Activated T-cell treated with anti-CD3 and anti-CD28 coated beads for 4 hours (primary cell): Measurements from ENCODE around the gene ABAT.
"Not testable (repeated sequence)": the region's sequence is repeated elsewhere in the genome, so short reads cannot be mapped to it uniquely, and the experiment has no call there.

Experiments
- DNase-seq: peaks from one replicate; pipeline ENCODE4 v3.0.0-alpha.2; 2020

Gene ABAT

DNA sequence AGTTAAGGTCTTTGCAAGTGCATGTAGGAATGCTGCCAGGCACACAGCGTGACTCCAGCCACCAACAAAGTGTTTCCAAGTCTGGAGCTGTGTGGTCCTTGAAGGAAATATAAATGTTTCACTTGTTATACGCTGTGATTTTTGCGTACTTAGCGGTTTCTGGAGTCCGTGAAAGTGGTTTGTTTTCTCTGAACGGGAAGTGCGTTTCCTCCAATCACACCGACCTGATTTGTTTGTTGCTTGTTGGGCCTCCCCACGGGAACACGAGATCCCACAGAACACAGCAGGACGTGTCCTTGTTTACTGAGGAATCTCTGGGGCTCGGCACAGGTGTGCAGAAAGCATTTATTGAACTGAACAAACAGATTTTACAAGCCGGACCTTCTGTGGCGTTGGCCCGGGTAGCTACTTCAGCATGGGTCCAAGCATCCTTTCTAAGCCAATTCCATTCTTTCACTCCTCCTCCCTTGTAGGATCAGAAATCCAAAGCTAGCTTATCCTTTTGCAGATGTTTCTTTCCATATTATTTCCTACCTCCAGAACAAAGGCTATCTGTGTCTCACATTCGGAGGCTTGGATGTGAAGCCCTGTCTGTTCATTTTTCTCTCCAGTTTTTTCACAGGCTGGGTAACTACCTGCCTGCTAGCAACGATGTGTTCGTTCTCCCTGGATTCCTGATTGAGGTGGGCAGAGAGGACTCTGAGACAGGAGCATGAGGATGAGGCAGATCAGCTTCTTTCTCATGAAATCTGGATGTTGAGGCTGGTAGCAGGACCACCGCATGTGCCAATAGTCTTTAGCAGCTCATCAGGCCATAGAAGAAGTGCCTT is 44.6 kb downstream of the ABAT start:
- DNase-seq, result no peak

DNA sequence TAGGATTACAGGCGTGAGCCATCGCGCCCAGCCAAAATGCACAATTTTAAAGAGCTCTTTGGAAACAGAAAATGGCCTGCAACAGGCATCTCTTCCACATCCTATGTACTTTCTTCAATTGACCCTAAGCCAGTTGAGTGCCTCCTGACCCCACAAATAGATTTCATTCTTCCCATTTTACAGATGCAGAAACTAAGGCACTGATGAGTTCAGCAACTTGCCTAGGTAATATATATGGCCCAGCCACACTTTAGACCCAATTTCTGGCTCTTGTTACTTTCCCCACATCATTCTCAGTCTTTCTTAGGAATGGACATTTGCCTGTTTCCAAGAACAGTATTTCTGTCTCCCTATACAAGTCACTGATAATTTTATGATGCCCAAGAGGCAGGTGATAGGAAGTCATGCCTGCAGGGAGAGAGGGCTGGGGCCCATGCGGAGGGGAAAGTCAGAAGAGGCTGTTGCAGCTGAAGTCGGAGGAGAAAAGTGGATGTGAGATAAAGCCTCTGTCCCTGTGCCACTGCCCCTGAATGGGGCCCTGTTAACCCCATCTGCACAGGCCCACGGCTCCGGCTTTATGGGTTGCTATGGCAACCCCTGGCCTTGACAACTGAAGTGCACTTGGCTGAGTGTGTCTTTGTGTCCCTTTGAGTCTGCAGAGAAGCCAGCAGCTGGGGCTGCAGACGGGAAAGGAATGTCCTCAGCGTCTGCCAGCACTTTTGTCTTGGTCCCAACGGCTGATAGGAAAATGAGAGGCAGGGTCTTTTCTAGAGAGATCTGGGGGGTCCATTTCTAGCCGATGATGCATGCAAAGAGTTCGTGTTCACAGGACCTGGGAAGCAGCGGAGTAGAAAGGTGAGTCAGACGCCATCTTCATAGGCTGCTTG is 45.9 kb downstream of the ABAT start:
- no peak for DNase-seq

DNA sequence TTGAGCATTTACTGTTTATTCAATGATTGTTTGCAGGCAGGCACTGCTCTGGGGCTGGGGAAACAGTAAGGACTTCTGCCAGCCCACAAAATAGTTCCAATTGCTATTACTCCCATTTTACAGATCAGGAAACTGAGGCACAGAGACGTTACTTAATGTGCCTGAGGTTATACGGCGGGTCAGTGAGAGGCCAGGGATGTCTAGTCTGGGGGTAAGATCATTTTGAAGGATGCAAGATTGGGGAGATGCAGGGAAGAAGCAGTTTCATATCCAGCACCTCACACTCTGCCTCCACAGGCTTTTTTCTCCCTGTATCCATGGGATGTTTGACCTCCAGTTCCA is 46.5 kb downstream of the ABAT start:
- DNase-seq, result no peak

DNA sequence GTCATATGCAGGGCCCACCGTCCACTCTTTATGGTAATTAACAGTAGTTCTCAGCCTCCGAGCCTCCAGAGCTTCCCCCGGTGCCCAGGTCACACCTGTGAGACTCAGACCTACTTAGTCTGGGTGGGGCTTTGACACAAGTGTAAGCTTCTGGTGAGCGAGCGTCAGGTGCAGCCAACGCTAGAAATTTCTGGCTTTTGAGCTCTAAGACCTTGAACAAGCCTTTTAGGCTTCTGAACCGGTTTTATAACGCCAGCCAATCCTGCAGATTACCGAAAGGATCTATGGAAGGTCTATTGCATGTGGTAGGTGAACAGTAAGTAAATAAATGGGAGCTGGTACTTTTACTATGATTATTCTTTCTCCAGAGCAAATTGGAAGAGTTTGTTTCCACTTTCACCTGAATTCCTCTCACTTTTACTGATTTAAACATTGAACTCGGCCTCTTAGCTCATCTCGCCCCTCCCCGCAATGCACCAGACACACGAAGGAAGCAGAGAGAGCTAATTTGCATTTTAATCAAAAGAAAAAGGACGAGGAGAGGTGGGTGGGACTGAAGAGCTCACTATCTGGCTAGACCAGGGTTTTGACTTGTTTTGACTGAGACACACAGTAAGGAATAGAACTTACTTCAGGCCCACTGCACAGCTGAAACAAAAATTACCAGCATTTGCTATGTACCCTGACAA is 47.1 kb downstream of the ABAT start:
- DNase-seq, result no peak

DNA sequence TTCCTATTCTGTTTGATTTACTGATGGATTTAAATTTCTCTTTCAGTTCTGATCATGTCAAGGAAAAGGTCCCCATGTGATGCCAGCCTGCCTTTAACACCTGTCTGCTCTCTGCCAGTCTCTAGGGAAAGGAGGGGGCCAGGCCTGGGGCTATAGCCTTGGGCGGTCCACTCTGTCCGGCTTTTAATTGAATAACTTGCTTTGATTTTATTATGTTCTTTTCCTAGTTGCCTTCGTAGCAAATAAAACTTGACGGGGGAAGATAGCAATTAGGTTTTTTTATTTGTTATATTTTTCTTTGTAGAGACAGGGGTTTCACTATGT is 47.6 kb downstream of the ABAT start:
- DNase-seq, result no peak

DNA sequence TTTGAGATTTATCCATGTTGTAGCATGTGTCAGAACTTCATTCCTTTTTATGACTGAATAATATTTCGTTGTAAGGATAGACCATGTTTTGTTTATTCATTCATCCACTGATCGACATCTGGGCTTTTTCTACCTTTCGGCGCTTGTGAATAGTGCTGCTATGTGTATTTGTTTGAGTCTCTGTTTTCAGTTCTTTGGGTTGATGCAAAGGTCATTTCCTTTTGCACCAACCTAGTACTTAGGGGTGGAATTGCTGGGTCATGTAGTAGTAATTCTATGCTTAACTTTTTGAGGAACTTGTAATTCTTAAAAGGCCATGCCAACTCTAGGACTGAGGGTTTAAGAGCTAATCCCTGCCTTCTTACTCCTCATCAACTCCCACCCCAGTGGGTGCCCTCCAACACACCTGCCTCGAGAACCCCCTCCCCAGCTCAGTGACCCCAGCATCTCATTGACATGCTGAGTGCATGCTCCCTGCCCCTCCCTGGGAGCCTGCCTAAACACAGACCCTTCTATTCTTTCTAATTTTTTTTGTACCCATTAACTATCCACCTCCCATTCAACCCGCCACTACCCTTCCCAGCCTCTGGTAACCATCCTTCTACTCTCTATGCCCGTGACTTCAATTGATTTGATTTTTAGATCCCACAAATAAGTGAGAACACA is 51.2 kb downstream of the ABAT start:
- no peak for DNase-seq

DNA sequence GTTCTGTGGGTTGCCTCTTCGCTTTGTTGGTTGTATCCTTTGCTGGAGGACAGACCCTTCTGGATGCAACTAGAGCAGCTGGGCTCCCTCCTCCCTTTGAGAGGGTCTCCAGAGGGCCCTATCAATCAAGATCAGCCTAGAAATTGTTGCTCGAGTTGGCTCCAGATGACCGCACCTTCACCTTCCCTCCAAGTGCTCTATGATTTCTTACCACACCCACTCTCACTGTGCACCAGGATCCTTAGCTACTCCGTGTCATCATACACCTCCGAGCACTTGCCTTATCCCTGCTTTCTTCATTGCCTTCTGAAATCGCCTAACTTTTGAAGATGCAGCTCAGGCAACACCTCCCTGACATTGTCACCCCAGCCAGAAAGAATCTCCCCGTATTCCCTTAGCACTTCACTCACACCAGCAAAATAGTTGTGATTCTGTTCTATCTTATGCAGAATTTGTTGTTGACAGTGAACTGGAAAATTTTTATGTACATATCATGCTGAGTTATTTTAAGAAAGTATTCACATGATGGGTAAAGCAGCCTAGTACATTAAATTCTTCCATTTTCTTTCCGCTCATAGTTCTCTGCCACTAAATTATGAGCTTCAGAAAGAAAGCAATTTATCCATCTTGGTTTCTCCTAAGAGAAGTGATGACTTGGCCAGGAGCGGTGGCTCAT is 52.9 kb downstream of the ABAT start:
- no peak for DNase-seq

DNA sequence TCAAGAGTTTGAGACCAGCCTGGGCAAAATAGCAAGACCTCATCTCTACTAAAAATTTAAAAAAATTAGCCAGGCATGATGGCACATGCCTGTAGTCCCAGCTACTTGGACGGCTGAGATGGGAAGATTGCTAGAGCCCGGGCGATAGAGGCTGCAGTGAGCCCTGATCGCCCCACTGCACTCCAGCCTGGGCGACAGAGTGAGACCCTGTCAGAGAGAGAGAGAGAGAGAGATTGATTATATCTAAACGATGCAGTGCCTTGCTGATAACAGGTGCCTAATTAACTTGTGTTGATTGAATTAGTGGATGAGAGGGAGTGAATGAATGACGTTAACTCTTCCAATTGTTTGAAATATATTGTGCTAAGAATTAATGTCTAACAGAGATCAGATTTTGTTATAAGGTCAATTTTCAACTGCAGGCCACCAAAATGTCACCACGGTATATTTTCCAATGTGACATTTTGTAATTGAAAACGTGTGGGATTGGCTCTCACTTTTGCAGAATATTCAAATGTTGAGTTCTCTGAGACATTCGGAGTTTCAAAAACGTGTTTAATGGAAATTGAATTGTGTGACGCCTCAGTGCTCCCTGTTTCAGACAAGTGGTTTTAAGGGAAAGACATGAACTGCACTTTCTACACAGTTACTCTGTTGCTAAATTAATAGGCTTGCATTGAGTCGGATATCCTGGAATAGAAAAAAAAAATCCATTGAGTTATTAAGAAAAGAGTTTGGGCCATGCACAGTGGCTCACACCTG is 53.6 kb downstream of the ABAT start:
- no peak for DNase-seq

DNA sequence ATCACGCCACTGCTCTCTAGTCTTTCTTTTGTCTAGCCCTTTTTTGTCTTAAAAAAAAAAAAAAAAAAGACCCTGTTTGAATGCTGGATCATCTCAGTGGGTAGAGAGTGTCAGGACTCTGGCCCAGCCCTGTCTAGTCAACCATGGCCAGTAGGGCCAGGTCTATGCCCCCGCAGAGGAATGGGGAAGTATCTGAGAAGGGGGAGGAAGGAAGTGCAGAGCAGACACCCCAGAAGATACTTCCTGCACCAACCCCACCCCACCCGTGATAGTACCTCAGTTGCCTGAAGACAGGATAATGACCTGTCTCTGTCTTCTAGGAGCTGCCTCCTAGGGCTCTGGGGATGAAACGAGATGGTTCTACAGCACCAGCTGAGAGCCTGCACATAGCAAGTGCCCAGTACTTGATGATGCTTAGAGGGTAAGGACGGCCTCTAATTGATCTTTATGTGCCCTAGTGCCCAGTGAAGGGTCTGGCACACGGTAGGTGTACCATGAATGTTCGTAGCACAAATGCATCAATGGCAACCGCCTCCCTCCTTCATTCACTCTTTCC is 55.4 kb downstream of the ABAT start:
- DNase-seq, result no peak

DNA sequence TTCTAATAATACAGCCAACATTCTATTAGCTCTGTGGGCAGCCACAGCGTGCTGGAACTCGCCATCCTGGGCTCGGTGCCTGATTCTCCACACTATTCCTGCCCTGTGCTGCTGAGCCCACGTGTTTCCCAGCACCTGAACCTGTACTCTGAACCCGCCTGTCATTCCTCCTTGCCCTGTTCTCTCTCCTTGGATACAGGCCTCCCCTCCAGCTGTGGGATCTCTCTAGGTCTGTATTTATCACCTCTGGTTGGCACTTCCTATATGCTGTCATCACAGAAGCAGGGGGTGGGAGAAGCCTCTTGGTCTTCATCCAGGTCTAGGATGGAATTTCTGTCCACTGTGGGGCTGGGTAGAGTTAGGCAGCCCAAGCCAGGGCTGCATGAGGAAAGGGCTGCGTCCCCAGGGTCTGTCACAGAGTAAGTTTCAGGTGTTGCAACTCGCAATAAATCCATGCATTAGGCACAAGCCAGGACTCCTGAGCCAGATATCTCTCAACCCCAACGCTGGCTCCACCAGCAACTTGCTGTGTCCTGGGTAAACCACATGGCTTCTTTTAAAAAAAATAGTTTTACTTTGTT is 56.0 kb downstream of the ABAT start:
- no peak for DNase-seq

DNA sequence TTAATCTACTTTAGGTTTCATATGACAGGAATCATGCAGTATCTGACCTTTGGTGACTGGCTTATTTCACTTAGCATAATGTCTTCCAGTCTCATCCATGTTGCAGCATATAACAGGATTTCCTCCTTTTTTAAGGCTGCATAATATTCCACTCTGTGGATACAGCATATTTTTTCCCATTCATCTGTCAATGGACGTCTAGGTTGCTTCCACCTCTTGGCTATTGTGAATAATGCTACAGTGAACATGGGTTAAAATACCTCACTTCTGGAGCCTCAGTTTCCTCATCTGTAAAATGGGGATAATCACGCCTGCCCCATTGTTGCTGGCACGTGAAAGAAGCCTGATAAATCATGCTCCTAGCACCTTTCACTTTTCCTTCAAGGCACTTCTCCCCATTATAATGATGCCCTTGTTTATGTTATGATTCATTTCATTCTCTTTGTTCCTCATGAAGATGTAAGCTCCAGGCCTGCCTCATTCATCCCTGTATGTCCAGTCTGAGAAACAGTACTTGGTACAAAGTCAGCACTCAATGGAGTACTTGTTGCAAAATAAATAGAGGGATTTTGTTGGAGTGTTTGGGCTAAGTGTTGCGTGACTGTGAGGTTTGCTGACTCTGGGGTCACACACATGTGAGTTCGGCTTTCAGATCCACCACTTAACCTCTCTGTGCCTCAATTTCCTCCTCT is 59.6 kb downstream of the ABAT start:
- DNase-seq, result no peak

DNA sequence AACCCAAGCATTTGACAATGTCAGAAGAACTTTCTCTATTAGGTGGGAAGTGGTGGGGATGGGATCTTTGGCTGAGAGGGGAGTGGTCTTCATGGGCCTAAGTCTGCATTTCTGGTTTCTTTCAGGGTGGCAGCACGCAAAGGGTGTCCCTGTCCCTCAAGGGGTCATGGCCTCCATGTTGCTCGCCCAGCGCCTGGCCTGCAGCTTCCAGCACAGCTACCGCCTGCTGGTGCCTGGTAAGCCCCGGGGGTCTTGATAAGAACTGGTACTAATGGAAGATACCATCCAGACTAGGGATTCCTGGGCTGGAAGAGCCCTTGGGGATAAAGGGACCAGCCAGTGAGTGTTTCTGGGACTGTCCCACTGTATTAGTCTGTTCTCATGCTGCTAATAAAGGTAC is 61.2 kb downstream of the ABAT start:
- DNase-seq, result no peak

DNA sequence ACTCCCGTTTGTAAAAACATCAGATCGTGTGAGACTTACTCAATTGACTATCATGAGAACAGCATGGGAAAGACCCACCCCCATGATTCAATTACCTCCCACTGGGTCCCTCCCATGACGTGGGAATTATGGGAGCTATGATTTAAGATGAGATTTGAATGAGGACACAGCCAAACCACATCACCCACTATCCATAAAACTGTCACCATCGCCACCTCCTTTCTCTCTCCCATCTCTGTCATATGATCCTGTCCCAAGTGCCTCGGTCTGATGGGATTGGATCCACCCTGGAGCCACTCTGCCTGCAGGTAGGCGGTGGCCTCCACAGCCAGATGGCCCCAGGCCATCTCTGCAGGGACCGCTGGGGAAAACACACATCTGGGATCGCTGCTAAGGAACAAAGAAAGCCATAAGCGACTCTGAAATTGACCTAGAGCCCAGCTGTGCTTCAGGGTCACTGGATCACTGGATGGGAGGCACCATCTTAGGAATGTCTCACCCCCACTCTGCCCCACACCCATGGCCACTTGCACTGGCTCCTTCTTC is 61.8 kb downstream of the ABAT start:
- DNase-seq, result no peak

DNA sequence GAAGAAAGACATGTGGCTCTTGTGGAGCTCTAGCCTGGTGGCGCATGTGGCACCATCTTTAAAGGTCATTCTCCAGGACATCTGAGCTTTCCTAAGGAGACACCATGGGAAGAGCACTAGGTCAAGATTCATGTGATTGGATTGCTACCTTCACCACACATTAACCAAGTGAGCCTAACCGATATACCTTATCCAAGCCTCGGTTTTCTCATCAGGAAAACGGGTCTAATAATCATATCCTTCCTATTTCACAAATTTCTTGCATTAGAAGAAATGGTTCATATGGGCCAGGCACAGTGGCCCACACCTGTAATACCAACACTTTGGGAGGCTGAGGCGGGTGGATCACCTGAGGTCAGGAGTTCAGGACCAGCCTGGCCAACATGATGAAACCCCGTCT is 64.7 kb downstream of the ABAT start:
- DNase-seq, result no peak

DNA sequence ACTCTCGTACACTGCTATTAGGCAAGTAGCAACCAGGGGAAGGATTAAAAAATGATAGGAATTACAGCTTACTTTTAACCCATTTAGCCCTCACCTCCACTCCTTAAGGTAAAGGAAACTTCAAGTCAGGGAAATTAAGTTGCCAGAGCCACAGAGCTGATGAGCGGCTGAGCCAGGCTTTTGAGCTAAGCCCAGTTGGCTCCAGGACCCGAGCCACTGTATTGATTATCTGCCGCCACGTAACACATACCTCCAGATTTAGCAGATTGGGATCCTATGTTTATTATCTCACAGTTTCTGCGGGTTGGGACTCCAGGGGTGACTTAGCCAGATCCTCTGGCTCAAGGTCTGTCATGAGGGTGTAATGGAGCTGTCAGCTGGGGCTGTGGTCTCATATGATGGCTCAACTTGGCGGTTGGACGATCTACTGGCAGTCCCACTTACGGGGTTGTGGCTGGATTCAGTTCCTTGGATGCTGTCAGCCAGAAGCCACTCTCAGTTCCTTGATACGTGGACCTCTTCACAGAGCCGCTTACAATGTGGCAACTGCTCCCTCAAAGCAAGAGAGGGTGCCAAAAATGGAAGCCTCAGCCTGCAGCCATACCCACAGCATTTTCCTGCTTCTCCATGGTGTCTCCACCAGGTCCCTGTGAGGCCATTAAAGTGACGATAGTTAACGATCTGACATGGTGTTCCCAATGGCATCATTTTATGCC is 65.7 kb downstream of the ABAT start:
- DNase-seq, result no peak

DNA sequence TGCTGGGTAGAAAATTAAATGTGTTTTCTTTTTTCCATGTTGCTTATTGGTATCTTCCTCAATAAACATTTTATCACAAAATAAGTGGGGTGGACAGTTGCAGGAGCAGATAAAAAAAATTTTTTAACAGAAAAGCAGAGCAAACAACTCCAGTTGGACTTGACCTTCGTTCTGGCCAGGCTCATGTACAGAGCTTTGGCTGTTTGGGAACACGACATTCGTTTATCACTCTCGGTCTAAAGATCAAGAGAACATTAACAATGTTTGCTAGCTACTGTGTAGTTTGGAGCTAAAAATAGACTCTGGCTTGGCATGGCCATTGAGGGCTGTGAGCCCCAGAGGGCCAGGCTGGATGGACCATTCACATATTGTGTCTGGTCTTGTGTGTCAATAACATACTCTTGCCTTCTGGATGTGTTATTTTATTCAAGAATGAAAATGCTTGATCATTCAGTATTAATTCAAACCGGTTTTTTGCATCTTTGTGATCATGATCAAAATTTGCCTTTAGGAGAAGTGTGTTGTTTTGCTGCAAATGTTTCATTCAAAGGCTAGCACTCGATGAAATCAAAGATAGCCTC is 66.4 kb downstream of the ABAT start:
- DNase-seq, result no peak

DNA sequence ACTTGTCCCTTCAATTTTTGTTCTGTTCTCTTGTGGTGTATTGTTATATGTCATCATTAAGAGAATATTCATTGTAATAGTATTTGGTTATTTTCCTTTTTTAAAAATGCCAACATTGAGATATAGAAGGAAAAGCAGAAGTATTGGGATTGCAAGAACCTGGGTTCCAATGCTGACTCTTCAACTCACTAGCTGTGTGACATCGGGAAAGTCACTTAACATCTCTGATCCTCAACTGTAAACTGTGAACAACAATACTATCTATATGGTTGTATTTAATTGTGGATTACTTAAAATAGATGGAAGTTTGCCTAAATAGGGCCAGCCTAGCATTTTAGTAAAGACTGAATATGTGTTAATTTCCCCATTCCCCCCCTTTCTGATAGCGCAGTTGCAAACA is 67.2 kb downstream of the ABAT start:
- DNase-seq, result no peak

DNA sequence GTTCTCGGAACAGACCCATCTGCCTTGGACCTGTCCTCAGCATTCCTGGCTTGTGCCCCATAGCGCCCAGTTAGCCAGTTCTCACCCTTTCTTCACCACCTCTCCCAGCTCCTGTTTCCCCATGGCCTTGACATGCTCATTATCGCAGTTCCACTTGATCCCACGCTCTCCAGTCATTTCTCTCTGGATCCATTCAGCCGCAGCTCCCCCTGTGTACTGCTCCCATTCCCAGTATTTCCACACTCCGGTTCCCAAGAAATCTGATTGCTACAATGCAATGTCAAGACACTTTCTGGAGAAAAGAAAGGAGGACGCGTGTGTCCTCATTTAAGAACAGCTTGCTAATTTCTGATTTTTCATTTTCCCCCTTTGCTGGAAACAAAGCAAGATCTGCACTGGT is 67.7 kb downstream of the ABAT start:
- DNase-seq, result no peak

DNA sequence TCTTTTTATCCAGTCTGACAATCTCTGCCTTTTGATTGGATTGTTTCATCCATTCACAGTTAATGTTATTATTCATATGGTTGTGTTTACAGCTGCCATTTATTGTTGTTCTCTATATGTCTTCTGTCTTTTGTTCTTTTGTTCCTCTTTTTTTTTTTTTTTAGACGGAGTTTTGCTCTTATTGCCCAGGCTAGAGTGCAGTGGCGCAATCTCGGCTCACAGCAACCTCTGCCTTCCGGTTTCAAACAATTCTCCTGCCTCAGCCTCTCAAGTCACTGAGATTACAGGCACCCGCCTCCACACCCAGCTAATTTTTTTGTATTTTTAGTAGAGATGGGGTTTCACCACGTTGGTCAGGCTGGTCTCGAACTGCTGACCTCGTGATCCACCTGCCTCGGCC is 74.5 kb downstream of the ABAT start:
- not testable (repeated sequence) for DNase-seq
